ENCODE measurements around the gene COLGALT1. TPM values are rescaled to one million over a fixed set of nuclear protein-coding genes. Genes with fewer than 3 reads are reported as not detected.
"Not testable (repeated sequence)": the region's sequence is repeated elsewhere in the genome, so short reads cannot be mapped to it uniquely, and the experiment has no call there.

The COLGALT1 gene
- total RNA-seq, 8 experiments from 2014 or later: 19.7 to 101 (median 31.0) TPM

- in situ Hi-C loops (cut with MboI; ENCODE audit: low pct_unique_long_range_greater_than_20kb in 2 of 9, low sequenced_read_pairs in 9 of 9, unreplicated experiment in 9 of 9): no loop called here
- ATAC-seq (replicated peaks in 6 of 8): peak in 3 of 8 experiments; percentile 2 to 9 (median 8)
These were observed 20.7 kb downstream of the COLGALT1 start for GRCh38 chr19:17575871-17576757.

DNA sequence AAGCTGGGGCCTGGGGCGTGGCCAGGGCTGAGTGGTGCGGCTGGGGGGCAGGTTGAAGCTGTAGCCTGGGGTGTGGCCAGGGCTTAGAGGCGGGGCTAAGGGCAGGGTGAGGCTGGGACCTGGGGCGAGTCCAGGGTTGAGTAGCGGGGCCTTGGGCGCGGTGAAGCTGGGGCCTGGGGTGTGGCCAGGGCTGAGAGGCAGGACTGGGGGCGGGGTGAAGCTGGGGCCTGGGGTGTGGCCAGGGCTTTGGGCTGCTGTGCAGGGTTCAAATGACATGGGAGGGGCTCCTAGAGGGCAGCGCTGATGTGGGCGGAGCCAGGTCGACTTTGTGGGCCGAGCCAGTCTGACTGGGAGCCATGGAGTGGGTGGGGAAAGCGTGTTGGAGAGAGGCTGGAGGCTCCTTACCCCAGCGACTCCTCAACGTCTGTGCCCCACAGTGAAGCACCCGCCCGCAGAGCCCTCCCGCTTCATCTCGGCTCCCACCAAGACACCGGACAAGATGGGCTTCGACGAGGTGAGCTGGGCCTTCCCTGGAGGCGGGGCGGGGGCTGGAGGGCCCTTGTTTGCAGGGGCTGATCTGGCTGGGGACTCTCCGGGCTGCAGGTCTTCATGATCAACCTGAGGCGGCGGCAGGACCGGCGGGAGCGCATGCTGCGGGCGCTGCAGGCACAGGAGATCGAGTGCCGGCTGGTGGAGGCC is 21.5 kb downstream of the COLGALT1 start:
- peak; percentile 23 to 87 (median 78) for ATAC-seq (replicated peaks in 6 of 8)
- Histone ChIP-seq H3K4me3 (no peak overlapping the region), H3K27ac (no peak overlapping the region), H3K4me1 (replicated peaks in 1 of 2) (peaks cover 0 to 5% of the 10 kb centered on the region in 2 donors)
- no CpG with 5 or more reads among the region's 34 CpGs for WGBS, 10 experiments
- in situ Hi-C loops (cut with MboI; ENCODE audit: low pct_unique_long_range_greater_than_20kb in 2 of 9, low sequenced_read_pairs in 9 of 9, unreplicated experiment in 9 of 9): no loop called here

More at GRCh38 chr19:17575871-17576757, 20.7 kb downstream of the COLGALT1 start:
- Histone ChIP-seq H3K27ac (no peak overlapping the region), H3K4me3 (no peak overlapping the region), H3K4me1 (replicated peaks in 1 of 2) (peaks cover 0 to 5% of the 10 kb centered on the region in 2 donors)
- WGBS, 10 experiments: 65 to 100% (median 83%) methylated on average over 1 to 2 of the region's 11 CpGs; no CpG with 5 or more reads in 5 of the 10 experiments

- no peak for ATAC-seq (replicated peaks in 6 of 8)
- Histone ChIP-seq H3K27ac (no peak overlapping the region), H3K4me3 (no peak overlapping the region), H3K4me1 (replicated peaks in 1 of 2) (peaks cover 0 to 5% of the 10 kb centered on the region in 2 donors)
- 80% methylated on average over 1 of the region's 22 CpGs; no CpG with 5 or more reads in 9 of the 10 experiments for WGBS, 10 experiments
- in situ Hi-C loops (cut with MboI; ENCODE audit: low pct_unique_long_range_greater_than_20kb in 2 of 9, low sequenced_read_pairs in 9 of 9, unreplicated experiment in 9 of 9): no loop called here
These were observed 22.1 kb downstream of the COLGALT1 start for GRCh38 chr19:17577457-17578097.

GRCh38 chr19:17579661-17580244 is 24.3 kb downstream of the COLGALT1 start:
- WGBS, 10 experiments: 60% methylated on average over 1 of the region's 16 CpGs; no CpG with 5 or more reads in 9 of the 10 experiments
- peak; percentile 72 to 86 (median 81) for ATAC-seq (replicated peaks in 6 of 8)
- Histone ChIP-seq H3K27ac (no peak overlapping the region), H3K4me1 (replicated peaks in 1 of 2) (peaks cover 0 to 5% of the 10 kb centered on the region in 2 donors), H3K4me3 (no peak overlapping the region)
- in situ Hi-C loops (cut with MboI; ENCODE audit: low pct_unique_long_range_greater_than_20kb in 2 of 9, low sequenced_read_pairs in 9 of 9, unreplicated experiment in 9 of 9): no loop called here

DNA sequence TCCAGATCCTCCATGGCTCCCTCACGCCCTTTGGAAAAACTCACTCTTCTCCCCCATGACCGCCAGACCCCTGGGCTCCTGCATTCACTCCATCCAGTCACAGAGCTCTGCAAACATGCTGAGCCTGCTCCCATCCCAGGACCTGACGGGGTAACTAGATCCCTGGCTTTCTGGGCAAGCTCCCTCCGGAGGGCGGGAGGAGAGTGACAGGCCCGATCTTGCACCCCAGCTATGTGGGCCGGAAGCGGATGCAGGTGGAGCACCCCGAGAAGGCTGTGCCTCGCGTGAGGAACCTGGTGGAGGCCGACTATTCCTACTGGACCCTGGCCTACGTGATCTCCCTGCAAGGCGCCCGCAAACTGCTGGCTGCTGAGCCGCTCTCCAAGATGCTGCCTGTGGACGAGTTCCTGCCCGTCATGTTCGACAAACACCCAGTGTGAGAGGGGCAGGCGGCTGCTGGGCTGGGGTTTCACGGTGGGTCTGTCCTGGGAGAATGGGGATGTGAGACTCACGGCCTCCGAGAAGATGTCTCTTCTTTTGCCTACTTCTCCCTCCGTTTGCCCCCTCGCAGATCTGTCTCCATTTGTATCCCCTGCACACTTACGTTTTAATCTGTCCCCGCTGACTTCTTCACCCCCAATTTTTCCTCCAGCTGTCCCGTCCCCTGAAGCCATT is 25.2 kb downstream of the COLGALT1 start:
- Histone ChIP-seq H3K27ac (no peak overlapping the region), H3K4me3 (no peak overlapping the region), H3K4me1 (replicated peaks in 1 of 2) (peaks cover 0 to 5% of the 10 kb centered on the region in 2 donors)
- no peak for ATAC-seq (replicated peaks in 6 of 8)
- WGBS, 10 experiments: 90 to 100% (median 98%) methylated on average over 4 to 6 of the region's 28 CpGs; no CpG with 5 or more reads in 7 of the 10 experiments
- in situ Hi-C loops (cut with MboI; ENCODE audit: low pct_unique_long_range_greater_than_20kb in 2 of 9, low sequenced_read_pairs in 9 of 9, unreplicated experiment in 9 of 9): no loop called here

DNA sequence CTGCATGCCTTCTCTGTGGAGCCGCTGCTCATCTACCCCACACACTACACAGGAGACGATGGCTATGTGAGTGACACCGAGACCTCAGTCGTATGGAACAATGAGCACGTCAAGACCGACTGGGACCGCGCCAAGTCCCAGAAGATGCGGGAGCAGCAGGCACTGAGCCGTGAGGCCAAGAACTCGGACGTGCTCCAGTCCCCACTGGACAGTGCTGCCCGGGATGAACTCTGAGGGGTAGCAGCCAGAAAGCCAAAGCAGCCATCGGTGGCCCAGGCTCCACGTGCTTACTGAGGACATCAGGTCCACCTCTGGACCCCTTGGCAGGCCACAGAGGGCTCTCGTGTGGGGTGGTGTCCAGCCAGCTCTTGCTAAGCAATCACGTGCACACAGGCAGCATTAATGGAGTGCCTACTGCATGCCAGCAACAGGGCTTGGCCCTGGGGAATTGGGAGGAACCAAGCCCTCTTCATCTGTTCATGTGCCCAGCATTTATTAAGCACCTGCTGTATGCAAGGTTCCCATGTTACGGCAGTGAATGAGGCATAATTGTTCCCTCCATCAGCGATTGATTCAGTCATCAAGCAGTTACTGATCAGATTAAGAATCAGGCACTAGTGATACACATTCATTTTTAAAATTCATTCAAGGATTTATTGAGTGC is 25.9 kb downstream of the COLGALT1 start:
- 91 to 100% (median 97%) methylated on average over 1 to 14 of the region's 19 CpGs; no CpG with 5 or more reads in 4 of the 10 experiments for WGBS, 10 experiments
- in situ Hi-C loops (cut with MboI; ENCODE audit: low pct_unique_long_range_greater_than_20kb in 2 of 9, low sequenced_read_pairs in 9 of 9, unreplicated experiment in 9 of 9): no loop called here

DNA sequence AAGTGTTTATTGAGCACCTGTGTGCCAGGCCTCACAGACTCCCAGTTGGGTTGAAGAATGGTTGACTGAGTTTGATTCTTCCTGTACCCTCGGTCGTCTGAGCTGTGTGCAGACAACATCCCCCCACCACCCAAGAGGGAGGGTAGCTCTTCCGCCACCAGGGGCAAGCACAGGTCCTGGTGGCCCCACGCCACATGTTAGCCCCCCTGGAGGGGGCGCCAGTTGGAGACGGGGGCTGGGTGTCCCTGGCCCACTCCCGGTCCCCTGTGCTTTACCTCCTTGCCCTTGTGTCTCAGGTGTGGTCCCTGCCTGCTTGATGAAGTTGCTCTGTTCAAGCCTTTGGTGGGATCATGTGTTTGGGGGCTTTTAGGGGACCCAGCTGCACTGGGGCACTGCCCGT is 27.2 kb downstream of the COLGALT1 start:
- no peaks in the 10 kb centered on the region for H3K4me1 ChIP-seq (replicated peaks in 1 of 2)
- 60 to 100% (median 85%) methylated on average over 1 to 2 of the region's 8 CpGs; no CpG with 5 or more reads in 6 of the 10 experiments for WGBS, 10 experiments
- in situ Hi-C loops (cut with MboI; ENCODE audit: low pct_unique_long_range_greater_than_20kb in 2 of 9, low sequenced_read_pairs in 9 of 9, unreplicated experiment in 9 of 9): no loop called here
- H3K4me3 ChIP-seq: no peak overlapping the region
- no peak for ATAC-seq (replicated peaks in 6 of 8)
- H3K27ac ChIP-seq: no peak overlapping the region

More for the DNA sequence above, 25.9 kb downstream of the COLGALT1 start:
- no peak for ATAC-seq (replicated peaks in 6 of 8)
- peaks cover 0 to 5% of the 10 kb centered on the region in 2 donors for H3K4me1 ChIP-seq (replicated peaks in 1 of 2)
- H3K4me3 ChIP-seq: no peak overlapping the region
- no peak overlapping the region for H3K27ac ChIP-seq

DNA sequence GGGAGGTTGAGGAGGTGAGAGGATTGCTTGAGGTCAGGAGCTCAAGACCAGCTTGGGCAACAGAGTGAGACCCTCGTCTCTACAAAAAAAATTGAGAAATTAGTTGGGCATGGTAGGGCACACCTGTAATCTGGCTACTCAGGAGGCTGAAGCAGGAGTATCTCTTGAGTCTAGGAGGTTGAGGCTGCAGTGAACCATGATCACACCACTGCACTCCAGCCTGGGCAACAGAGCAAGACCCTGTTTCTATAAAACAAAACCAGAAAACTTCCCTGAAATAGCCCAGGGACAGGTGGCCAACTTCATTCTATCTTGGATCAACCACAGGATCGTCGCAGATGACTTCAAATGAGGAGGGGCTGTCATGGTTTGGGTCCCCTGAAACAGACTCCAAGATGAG is 28.7 kb downstream of the COLGALT1 start:
- WGBS, 10 experiments: 76 to 92% (median 88%) methylated on average over 2 to 3 of the region's 3 CpGs; no CpG with 5 or more reads in 7 of the 10 experiments
- ATAC-seq (replicated peaks in 6 of 8): no peak
- Histone ChIP-seq H3K4me3 (no peak overlapping the region), H3K4me1 (replicated peaks in 1 of 2) (no peaks in the 10 kb centered on the region), H3K27ac (no peak overlapping the region)
- in situ Hi-C loops (cut with MboI; ENCODE audit: low pct_unique_long_range_greater_than_20kb in 2 of 9, low sequenced_read_pairs in 9 of 9, unreplicated experiment in 9 of 9): no loop called here

- 25 to 71% (median 57%) methylated on average over 1 to 7 of the region's 7 CpGs; no CpG with 5 or more reads in 1 of the 10 experiments for WGBS, 10 experiments
- ATAC-seq (replicated peaks in 6 of 8); H3K27ac ChIP-seq; in situ Hi-C loops (cut with MboI; ENCODE audit: low pct_unique_long_range_greater_than_20kb in 2 of 9, low sequenced_read_pairs in 9 of 9, unreplicated experiment in 9 of 9); H3K4me3 ChIP-seq; H3K4me1 ChIP-seq (replicated peaks in 1 of 2): not testable (repeated sequence)
These were observed 29.9 kb downstream of the COLGALT1 start for GRCh38 chr19:17585395-17585794.

DNA sequence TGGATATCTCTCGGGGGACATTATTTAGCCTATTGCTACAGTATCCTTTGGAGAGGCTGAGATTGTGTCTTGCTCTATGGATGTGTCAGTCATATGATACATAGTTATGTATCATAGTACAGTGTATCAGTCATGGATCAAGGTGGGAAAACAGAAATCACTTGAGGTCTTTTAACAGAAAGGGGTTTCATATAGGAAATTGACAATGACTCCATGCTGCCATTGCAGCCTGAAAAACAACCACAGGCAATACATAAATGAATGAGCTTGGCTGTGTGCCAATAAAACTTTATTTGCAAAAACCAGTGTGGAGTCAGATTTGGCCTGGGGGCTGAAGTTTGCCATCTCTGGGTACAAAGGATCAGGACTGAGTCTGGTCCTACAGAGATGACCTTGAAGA is 35.4 kb downstream of the COLGALT1 start:
- 100% methylated on average over 1 of the region's 1 CpG; no CpG with 5 or more reads in 6 of the 10 experiments for WGBS, 10 experiments
- Histone ChIP-seq H3K4me1 (replicated peaks in 1 of 2) (no peaks in the 10 kb centered on the region), H3K27ac (no peak overlapping the region), H3K4me3 (no peak overlapping the region)
- in situ Hi-C loops (cut with MboI; ENCODE audit: low pct_unique_long_range_greater_than_20kb in 2 of 9, low sequenced_read_pairs in 9 of 9, unreplicated experiment in 9 of 9): no loop called here
- no peak for ATAC-seq (replicated peaks in 6 of 8)

GRCh38 chr19:17594296-17594695 is 38.8 kb downstream of the COLGALT1 start:
- peaks cover 15% of the 10 kb centered on the region in 2 donors for H3K4me1 ChIP-seq (replicated peaks in 1 of 2)
- ATAC-seq (replicated peaks in 6 of 8); H3K27ac ChIP-seq; H3K4me3 ChIP-seq; in situ Hi-C loops (cut with MboI; ENCODE audit: low pct_unique_long_range_greater_than_20kb in 2 of 9, low sequenced_read_pairs in 9 of 9, unreplicated experiment in 9 of 9): not testable (repeated sequence)
- 20 to 100% (median 54%) methylated on average over 1 to 4 of the region's 7 CpGs; no CpG with 5 or more reads in 6 of the 10 experiments for WGBS, 10 experiments

Data from motor neuron (in vitro differentiated cells).